GM15510 (cell line): ENCODE measurements around the gene GP9.

Experiments used
- POLR2A ChIP-seq: IDR thresholded peaks from 3 replicates; pipeline ENCODE4 v1.6.1; 2011; ENCODE audit warnings: borderline replicate concordance; ENCODE audit not compliant: insufficient read length; ENCODE audit errors: extremely low read depth

The GP9 gene

DNA sequence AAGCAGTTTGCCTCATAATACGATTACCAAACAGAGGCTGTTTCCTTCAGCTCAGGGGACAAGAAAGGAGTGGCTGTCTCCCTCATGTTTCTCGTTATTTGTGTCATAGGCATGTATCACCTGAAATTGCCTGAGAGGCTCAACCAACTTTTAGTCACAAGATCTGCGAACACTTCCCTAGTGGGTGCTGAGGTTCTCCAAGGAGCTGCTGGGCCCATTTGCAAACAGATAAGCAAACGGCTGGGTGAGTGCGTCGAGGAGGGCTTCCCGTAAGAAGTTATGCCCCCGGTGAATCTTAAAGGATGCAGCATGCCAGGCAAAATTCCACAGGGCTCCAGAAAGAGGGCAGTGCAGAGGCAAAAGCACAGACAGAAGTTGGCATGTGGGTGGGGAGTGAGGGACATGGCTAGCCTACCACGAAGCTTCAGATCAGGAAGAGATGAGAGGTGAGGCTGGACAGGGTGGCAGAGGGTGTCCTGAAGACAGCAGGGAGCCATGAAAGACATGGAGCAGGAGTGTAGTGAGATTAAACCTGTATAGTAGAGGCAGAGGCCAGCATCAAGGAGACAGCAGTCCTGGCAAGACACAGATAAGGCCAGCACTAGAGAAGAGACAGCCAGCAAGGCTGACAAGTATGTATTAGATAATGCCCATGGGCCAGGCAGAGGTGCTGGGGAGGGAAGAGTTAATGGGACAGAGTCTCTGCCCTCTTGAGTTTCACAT is 4.0 kb upstream of the GP9 start:
- no peak for TF ChIP-seq POLR2A

DNA sequence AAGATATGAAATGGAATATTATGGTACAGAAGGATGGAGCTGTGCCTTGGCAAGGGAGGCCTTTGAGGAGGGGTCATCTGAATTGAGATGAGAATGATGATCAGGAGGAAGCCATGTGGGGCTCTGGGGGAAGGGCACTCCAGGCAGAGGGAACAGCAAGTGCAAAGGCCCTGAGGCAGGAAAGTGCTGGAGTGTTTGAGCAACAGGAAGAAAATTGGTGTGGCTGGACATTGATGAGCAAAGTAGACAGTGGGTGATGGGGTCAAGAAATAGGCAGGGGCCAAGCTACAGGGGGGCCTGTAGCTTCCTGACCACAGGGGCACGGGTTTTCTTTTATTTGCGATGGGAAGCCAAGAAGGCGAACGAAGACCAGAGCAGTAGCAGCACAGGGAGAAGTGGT is 3.3 kb upstream of the GP9 start:
- TF ChIP-seq POLR2A = no peak

DNA sequence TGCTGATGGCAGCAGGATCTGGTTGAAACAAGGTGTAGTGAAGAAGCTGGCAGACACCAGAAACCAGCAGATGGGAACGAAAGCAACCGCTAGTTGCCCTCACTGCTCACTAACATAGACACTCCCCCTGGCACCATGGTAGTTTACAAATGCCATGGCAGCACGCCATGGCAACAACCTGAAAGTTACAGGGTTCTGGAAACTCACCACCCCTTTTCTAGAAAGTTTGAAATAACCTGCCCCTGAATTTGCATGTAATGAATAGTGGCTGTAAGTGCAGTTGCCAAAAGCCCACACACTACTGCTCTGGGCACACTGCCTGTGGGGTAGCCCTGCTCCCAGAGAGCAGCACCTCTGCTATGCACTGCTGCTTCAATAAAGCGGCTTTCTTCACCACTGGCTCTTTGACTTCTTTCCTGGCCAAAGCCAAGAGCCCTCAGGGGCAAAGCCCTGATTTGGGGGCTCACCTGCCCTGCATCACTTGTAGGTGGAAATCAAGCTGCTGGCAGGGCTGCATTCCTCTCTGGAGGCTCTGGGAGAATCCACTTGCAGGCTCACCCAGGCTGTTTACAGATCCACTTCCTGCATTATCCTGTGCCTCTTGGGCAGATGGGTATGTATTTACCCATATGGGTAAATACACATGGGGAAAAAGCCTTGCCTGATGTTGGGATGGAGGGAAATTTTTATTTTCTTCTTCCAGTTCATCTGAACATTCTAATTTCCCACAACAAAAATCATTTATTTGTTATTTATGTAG is 2.0 kb upstream of the GP9 start:
- no peak for TF ChIP-seq POLR2A

DNA sequence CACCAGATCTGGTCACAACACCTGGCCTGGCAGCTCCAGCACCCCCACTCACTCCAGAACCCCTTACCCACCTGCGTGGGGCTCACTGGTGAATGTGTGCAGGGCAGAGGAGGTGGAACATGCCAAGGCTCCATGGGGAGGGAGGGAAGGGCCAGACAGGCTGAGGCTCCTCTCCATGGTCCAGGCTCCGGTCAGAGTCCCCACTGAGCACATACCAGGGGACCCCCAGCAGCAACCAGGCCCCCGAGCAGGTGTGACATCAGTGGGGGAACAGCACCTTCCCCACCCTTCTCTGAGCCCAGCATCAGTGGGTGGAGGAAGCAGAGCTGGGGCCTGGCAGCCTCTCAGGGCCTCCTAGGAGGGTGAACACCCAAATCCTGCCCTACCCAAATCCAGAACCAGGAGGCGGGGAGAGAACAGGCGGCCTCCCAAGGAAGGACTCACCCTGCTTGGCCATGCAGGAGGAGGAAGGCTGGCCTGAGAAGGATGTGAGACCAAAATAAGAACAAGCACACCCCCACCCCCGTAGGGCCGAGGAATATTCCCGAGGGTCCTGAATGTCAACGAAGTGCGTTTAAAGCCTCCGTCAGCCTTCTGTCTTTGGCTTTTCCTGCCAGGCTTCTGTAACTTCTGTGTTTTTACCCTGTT is 1.1 kb upstream of the GP9 start:
- no peak for TF ChIP-seq POLR2A

DNA sequence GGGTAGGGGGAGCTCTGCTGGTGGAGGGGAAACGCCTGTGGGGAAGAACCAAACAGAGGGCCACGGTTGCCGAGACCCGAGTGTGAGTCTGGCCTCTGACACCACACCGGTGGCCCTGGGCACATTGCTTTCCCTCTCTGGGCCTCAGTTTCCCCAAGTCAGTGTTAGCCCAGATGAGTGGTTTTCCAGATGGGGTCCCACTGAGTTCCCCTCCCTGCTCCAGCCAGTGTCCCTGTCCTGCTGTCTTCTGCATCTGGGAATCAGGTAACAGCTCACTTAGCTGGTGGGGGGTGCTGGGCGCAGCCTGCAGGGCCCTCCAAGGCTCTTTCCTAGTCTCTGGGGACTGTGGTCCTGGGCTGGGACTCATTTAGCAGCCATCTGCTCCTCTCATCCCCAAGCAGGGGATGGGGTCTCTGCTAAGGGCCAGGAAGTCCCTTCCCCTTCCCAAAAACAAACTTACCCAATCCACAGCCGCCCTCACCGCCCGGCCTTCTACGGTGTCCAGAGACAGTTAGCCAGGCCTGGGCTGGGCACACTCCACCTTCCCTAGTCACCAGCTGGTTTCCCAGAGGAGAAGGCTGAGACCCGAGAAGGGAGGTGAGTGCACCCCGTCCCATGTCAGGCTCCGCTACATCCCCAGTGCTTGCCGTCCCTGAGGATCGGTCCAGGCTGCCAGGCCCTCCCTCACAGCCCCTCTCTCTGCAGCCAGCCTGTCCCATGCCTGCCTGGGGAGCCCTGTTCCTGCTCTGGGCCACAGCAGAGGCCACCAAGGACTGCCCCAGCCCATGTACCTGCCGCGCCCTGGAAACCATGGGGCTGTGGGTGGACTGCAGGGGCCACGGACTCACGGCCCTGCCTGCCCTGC is 676 bp downstream of the GP9 start:
- no peak for TF ChIP-seq POLR2A

DNA sequence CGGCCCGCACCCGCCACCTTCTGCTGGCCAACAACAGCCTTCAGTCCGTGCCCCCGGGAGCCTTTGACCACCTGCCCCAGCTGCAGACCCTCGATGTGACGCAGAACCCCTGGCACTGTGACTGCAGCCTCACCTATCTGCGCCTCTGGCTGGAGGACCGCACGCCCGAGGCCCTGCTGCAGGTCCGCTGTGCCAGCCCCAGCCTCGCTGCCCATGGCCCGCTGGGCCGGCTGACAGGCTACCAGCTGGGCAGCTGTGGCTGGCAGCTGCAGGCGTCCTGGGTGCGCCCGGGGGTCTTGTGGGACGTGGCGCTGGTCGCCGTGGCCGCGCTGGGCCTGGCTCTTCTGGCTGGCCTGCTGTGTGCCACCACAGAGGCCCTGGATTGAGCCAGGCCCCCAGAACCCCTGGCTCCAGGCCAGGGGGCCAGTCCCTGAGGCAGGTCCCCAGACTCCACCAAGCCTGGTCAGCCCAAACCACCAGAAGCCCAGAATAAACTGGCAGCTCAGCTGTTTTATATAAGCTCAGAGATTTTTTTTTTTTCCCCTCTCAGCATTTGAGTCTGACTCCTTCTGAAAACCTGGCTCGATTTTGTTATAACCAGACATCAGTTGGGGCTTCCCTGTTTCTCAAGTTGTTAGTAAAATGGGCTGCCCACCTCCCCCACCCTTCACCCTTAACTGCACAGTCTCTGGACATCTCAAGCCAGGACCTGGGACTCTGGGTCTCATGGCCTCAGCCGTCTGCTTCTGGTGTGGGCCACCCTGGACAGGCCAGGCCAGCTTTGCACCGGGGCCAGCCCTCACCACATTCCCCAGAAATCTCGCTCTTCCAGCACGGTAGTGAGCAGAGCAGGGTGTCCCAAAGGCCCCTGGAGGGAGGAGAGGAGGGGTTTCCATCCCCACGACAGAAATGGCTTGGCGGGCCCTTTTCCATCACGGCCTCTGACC is 1.6 kb downstream of the GP9 start:
- no peak for TF ChIP-seq POLR2A

DNA sequence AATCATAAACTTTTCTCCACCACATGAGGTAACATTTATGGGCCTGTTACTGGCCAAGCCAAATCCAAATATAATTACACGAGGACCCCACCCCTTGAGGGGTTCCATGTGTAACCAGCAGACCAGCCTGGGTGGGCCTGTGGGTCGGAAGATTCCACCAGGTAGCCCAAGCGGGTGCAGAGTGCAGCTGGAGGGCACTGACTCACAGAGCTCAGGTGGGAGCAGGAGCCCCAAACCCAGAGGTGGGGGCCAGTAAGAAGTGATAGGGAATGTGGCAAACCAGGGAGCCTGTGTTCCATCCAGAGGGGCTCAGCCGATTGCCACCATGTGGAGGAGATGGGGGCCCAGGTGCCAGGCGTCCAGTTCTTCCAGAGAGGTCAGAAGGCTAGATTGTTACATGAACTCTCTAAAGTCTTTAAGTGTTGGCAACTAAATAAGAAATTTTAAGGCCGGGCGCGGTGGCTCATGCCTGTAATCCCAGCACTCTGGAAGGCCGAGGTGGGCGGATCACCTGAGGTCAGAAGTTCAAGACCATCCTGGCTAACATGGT is 2.6 kb downstream of the GP9 start:
- TF ChIP-seq POLR2A = no peak

DNA sequence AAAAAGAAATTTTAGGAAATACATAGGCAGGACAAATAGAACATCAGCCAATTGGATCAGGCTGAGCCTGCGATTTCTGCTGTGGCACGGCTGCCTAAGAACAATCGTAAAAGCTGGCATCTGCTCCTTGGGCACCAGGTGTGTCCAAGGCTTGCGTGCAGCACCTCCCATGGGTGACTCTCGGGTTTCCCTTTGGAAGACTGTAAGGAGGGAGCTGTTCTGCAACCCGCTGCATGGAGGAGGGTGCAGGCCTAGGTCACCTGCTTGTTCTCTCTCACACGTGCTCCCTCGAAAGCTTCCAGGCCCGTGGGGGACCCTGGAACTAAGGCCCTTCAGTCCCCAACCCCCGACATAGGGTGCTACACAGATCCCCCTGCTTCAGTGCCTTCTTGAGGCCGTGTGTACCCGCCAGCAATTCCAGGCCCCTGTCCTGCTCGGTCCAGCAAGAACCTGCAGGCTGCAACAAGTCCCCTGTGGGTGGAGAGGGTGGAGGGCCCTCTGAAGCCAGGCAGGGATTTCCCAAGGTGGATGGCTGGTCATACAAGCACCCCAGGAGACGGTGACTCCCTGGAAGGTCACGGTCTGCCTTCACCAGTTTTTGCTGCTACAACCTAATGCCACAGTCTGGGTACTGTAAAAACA is 3.4 kb downstream of the GP9 start:
- TF ChIP-seq POLR2A = no peak

DNA sequence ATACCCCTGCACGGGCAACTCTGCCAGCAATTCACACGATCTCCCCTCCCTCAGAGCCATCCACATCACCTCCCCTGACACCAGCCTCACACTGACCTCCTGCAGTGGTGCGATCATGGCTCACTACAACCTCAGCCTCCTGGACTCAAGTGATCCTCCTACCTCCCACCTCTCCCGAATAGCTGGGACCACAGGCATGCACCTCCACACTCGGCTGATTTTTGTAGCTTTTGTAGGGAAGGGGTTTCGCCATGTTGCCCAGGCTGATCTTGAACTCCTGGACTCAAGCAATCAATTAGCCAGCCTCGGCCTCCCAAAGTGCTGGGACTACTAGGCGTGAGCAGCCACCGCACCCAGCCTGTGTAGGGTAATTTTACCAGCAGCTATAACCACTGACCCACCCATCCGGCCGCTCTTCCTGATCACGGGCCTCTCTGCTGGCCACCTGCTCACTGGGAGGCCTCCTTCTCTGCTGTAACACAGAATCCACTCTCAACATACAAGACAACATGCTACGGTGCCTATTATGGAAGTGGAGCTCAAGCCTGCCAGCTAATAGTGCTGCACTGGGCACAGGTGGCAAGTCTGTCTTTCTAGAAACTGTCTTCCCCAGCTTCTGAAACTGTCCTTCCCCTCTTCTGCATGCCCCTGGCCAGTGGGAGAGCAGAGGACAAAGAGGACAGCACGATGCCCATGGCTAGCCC is 4.6 kb downstream of the GP9 start:
- no peak for TF ChIP-seq POLR2A

DNA sequence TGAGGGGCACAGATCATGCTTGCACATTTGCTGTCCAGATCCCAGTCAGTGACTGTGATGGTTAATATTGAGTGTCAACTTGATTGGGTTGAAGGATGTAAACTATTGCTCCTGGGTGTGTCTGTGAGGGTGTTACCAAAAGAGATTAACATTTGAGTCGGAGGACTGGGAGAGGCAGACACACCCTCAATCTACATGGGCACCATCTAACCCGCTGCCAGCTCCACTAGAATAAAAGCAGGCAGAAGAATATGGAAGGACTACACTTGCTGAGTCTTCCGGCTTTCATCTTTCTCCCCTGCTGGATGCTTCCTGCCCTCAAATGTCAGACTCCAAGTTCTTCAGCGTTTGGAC is 5.1 kb downstream of the GP9 start:
- no peak for TF ChIP-seq POLR2A

DNA sequence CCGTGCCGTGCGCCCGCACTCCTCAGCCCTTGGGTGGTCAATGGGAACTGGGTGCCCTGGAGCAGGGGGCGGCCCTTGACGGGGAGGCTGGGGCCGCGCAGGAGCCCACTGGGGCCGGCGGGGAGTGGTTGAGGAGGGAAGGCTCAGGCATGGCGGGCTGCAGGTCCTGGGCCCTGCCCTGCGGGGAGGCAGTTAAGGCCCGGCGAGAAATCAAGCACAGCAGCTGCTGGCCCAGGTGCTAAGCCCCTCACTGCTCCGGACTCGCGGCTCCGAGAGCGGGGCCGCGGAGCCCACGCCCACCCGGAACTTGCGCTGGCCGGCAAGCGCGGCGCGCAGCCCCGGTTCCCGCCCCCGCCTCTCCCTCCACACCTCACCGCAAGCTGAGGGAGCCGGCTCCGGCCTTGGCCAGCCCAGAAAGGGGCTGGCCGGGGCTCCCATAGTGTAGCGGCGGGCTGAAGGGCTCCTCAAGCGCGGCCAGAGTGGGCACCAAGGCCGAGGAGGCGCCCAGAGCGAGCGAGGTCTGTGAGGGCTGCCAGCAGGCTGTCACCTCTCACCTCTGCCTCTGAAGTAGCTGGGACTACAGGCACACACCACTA is 7.8 kb downstream of the GP9 start:
- no peak for TF ChIP-seq POLR2A

DNA sequence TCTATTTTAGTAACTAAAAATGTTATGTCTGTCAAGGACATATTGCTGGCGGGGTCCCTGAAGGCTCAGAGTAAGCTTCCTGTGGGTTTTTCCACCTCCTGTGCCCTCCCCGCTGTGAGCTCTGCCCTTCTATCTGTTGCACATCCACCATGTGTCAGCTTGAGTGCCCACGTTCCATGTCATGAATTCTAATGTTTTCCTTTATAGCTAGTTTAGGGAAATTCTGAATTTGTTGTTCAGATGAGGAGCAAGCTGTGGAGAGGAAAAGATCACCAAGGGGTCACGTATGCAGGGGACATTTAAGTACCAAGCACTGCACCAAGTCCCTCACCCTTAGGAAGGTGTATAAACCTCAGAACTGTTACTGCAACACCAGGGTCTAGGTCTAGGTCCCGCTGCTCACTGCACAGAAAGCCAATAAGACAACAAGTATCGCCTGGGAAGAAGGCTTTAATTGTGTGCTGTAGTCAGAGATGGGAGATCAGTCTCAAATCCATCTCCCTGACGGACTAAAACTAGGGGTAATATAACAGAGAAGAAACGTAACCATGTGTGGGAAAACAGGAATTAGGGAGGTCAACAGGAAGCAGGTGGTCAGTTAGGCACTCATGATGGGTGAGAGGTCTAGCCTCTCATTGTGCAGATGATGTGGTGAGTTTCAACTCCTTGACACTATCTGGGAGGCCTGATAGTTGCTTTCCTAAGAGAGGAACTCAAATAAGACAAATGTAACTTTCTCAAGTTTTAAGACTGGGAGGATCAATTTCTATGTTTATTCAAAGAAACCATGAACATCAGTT is 9.7 kb downstream of the GP9 start:
- TF ChIP-seq POLR2A = no peak

DNA sequence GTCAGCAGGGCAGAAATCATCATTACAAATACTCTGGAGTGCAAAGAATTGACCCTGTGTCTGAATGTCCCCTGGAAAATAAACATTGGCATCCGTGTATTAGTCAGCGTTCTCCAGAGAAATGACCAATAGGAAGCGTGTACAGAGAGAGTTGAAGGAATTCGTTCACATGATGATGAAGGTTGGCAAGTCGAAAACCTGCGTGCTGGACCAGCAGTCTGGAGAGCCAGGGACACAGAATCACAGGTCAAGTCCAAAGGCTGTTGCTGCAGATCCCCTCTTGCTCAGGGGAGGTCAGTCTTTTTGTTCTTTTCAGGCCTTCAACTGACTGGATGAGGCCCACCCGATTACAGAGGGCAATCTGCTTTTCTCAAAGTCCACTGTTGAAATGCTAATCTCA is 16.6 kb downstream of the GP9 start:
- TF ChIP-seq POLR2A = no peak
